SK-N-SH (cell line): ENCODE results near the gene ZNF540. TPM values are rescaled to one million over a fixed set of nuclear protein-coding genes. Genes with fewer than 3 reads are reported as not detected.
A peak's percentile ranks its signal among the peaks of the same experiment; 100 is the strongest.

Experiments used
- CTCF ChIA-PET: fragments of 300-600, 350-600 bp; formaldehyde crosslinking; extraction: SDS; loops from one replicate; lab custom pipeline; 2021; lab: Yijun Ruan, JAX
- POLR2A ChIA-PET: fragments of 350-600 bp; sonication (Branson Sonifier 250); formaldehyde crosslinking; extraction: SDS; loops from one replicate; lab custom pipeline; 2020; ENCODE audit warnings: antibody characterized with exemption, inconsistent platforms; lab: Yijun Ruan, JAX
- DNase-seq: peaks from one replicate; pipeline ENCODE4 v3.0.0; 2012
- H2AFZ ChIP-seq: fragments of 200-600 bp; sonication (generic); 2 replicates; pipeline ENCODE4 v1.8.1; 2016; ENCODE audit warnings: antibody characterized with exemption, mild to moderate bottlenecking, low read depth
- H3F3A ChIP-seq: fragments of 200-600 bp; sonication (generic); replicated peaks from 2 replicates; pipeline ENCODE3; 2016; ENCODE audit warnings: antibody characterized with exemption, mild to moderate bottlenecking; ENCODE audit not compliant: insufficient read depth
- H3K27ac ChIP-seq, 2 experiments: fragments of 200-500 bp in 1 of 2; fragments of 200-600 bp in 1 of 2; sonication (Bioruptor generic) in 1 of 2; sonication (generic), shearing (Covaris generic) in 1 of 2; 2 replicates each; pipeline versions ENCODE4 v1.5.1 to v1.6.1; 2014 to 2016; ENCODE audit warnings: low read depth in 2 of 2, inconsistent platforms in 1 of 2, low read length in 1 of 2, mild to moderate bottlenecking in 1 of 2, mixed read lengths in 1 of 2
- H3K27me3 ChIP-seq: fragments of 200-600 bp; sonication (generic), shearing (Covaris generic); 2 replicates; pipeline ENCODE4 v1.6.1; 2016; ENCODE audit warnings: mixed run types; ENCODE audit not compliant: insufficient read depth
- H3K36me3 ChIP-seq, 2 experiments: fragments of 200-500 bp in 1 of 2; fragments of 200-600 bp in 1 of 2; sonication (Bioruptor generic) in 1 of 2; sonication (generic) in 1 of 2; replicated peaks in 1 of 2; 2 replicates each; pipeline versions ENCODE3 to v1.5.1; 2014 to 2016; ENCODE audit warnings: low read length in 1 of 2, mild to moderate bottlenecking in 1 of 2; ENCODE audit not compliant: insufficient read depth in 2 of 2, control insufficient read depth in 1 of 2
- H3K4me1 ChIP-seq, 2 experiments: fragments of 200-500 bp in 1 of 2; fragments of 200-600 bp in 1 of 2; sonication (Bioruptor generic) in 1 of 2; sonication (generic), shearing (Covaris generic) in 1 of 2; 2 replicates each; pipeline versions ENCODE4 v1.5.1 to v1.6.1; 2014 to 2016; ENCODE audit warnings: low read depth in 1 of 2, low read length in 1 of 2, mixed run types in 1 of 2; ENCODE audit not compliant: insufficient read depth in 2 of 2, control insufficient read depth in 1 of 2
- H3K4me2 ChIP-seq: fragments of 200-600 bp; sonication (generic), shearing (Covaris generic); 2 replicates; pipeline ENCODE4 v1.6.1; 2017; ENCODE audit warnings: mixed run types
- H3K4me3 ChIP-seq, 2 experiments: fragments of 200-500 bp in 1 of 2; fragments of 200-600 bp in 1 of 2; sonication (Bioruptor generic) in 1 of 2; sonication (generic), shearing (Covaris generic) in 1 of 2; 2 replicates each; pipeline versions ENCODE4 v1.5.1 to v1.8.1; 2014 to 2016; ENCODE audit warnings: low read depth in 2 of 2, inconsistent platforms in 1 of 2, low read length in 1 of 2, mild to moderate bottlenecking in 1 of 2, mixed read lengths in 1 of 2, moderate library complexity in 1 of 2
- H3K79me2 ChIP-seq: fragments of 200-600 bp; sonication (generic); 2 replicates; pipeline ENCODE4 v1.8.1; 2017; ENCODE audit warnings: mild to moderate bottlenecking; ENCODE audit not compliant: insufficient read depth
- H3K9ac ChIP-seq: fragments of 200-600 bp; sonication (generic); 2 replicates; pipeline ENCODE4 v1.6.1; 2017; ENCODE audit warnings: mixed run types
- H3K9me2 ChIP-seq: fragments of 200-600 bp; sonication (generic); 2 replicates; pipeline ENCODE4 v1.6.1; 2017; ENCODE audit warnings: mixed run types
- H3K9me3 ChIP-seq: fragments of 200-600 bp; sonication (generic); 2 replicates; pipeline ENCODE4 v1.6.1; 2017; ENCODE audit warnings: mixed run types, mild to moderate bottlenecking, moderate library complexity
- H4K20me1 ChIP-seq: fragments of 200-600 bp; sonication (generic); 2 replicates; pipeline ENCODE4 v1.6.1; 2017; ENCODE audit warnings: mild to moderate bottlenecking, mixed run types; ENCODE audit not compliant: insufficient read depth
- CHD2 ChIP-seq: fragments of 150-350 bp; IDR thresholded peaks from 2 replicates; pipeline ENCODE4 v1.6.1; 2018; ENCODE audit warnings: low read length; ENCODE audit not compliant: partially characterized antibody
- CTCF ChIP-seq: fragments of 200-600 bp; sonication (generic); IDR thresholded peaks from 2 replicates; pipeline ENCODE4 v1.6.1; 2017; ENCODE audit warnings: antibody characterized with exemption, mild to moderate bottlenecking, moderate library complexity
- ELF1 ChIP-seq: IDR thresholded peaks from 2 replicates; pipeline ENCODE4 v1.4.0; 2012
- FOXM1 ChIP-seq: IDR thresholded peaks from 2 replicates; pipeline ENCODE4 v1.4.0; 2012; ENCODE audit warnings: low read depth, mild to moderate bottlenecking
- GABPA ChIP-seq: IDR thresholded peaks from 2 replicates; pipeline ENCODE4 v1.4.0; 2012; ENCODE audit warnings: low read depth, mild to moderate bottlenecking
- GATA2 ChIP-seq: sonication (generic); formaldehyde crosslinking; IDR thresholded peaks from 2 replicates; pipeline ENCODE4 v1.5.0; 2020; ENCODE audit warnings: mild to moderate bottlenecking, missing genetic modification reagents
- MAX ChIP-seq: IDR thresholded peaks from 2 replicates; pipeline ENCODE4 v1.4.0; 2012; ENCODE audit warnings: low read depth
- MEF2A ChIP-seq: IDR thresholded peaks from 2 replicates; pipeline ENCODE4 v1.4.0; 2012; ENCODE audit warnings: low read depth, borderline replicate concordance
- MXI1 ChIP-seq: IDR thresholded peaks from 2 replicates; pipeline ENCODE4 v1.6.1; 2012; ENCODE audit warnings: mild to moderate bottlenecking, low read depth, low read length, improper control_type of control experiment
- RFX5 ChIP-seq: IDR thresholded peaks from 2 replicates; pipeline ENCODE4 v1.6.1; 2012; ENCODE audit warnings: mild to moderate bottlenecking, improper control_type of control experiment, low read length
- SMC3 ChIP-seq: IDR thresholded peaks from 2 replicates; pipeline ENCODE4 v1.6.1; 2012; ENCODE audit warnings: low read depth, low read length, improper control_type of control experiment
- TAF1 ChIP-seq: IDR thresholded peaks from 2 replicates; pipeline ENCODE4 v1.6.1; 2012; ENCODE audit warnings: low read depth, mild to moderate bottlenecking, low read length, moderate library complexity, borderline replicate concordance
- TEAD4 ChIP-seq: IDR thresholded peaks from 2 replicates; pipeline ENCODE4 v1.4.0; 2012; ENCODE audit warnings: mild to moderate bottlenecking, borderline replicate concordance; ENCODE audit not compliant: insufficient read depth
- USF1 ChIP-seq: IDR thresholded peaks from 2 replicates; pipeline ENCODE4 v1.4.0; 2012; ENCODE audit warnings: low read depth, borderline replicate concordance
- ZBTB33 ChIP-seq: IDR thresholded peaks from 2 replicates; pipeline ENCODE4 v1.4.0; 2012; ENCODE audit warnings: low read depth, borderline replicate concordance
- WGBS: methylation state at CpG from one replicate; pipeline ENCODE4 v1.1.6; 2017; ENCODE audit warnings: low lambda C conversion rate; 5-methylcytosine and 5-hydroxymethylcytosine counted together
- polyA plus RNA-seq, 3 experiments: library from polyadenylated mRNA; depleted of rRNA; stranded (reverse); fragments of >200 nt; gene quantifications; 2 replicates each; pipeline ENCODE4 v1.2.3, GENCODE V29; 2012

The ZNF540 gene
- polyA plus RNA-seq, 1 of the 3 experiments (the other 2 are of a cell fraction), result 0.08 TPM

GRCh38 chr19:37654118-37654517 lies 59.4 kb downstream of the ZNF540 start:
- Histone ChIP-seq H3K36me3 (peaks cover 0 to 37% of the 10 kb centered on the region in 2 experiments), H3K9me3 (peaks cover 9% of the 10 kb centered on the region), H3K4me1 (no peaks in the 10 kb centered on the region; a peak in 1 of 4 replicates), H3K9ac (peak overlapping the region; percentile 88), H3K27ac (peak overlapping the region; percentile 80 to 96; a peak in 3 of 4 replicates), H3K4me3 (peak overlapping the region; percentile 82 to 91), H2AFZ (peak overlapping the region; percentile 95), H4K20me1 (no peaks in the 10 kb centered on the region), H3K9me2 (no peaks in the 10 kb centered on the region), H3K79me2 (peaks cover 60% of the 10 kb centered on the region), H3K4me2 (peak overlapping the region; percentile 87), H3F3A (peaks cover 9% of the 10 kb centered on the region), H3K27me3 (no peaks in the 10 kb centered on the region)
- peak; percentile 40 for DNase-seq
- no peak for TF ChIP-seq ZBTB33
- TF ChIP-seq MEF2A, result no peak
- TF ChIP-seq TAF1, result no peak
- no peak for TF ChIP-seq MAX
- no peak for TF ChIP-seq RFX5
- no peak for TF ChIP-seq ELF1
- no peak for TF ChIP-seq FOXM1
- TF ChIP-seq MXI1, result no peak; the same call in none of the 2 replicates
- no peak for TF ChIP-seq TEAD4
- TF ChIP-seq GABPA, result no peak
- no peak for TF ChIP-seq USF1
- TF ChIP-seq CHD2, result no peak
- no peak for TF ChIP-seq CTCF
- TF ChIP-seq GATA2, result no peak
- no peak for TF ChIP-seq SMC3
- CTCF ChIA-PET, result no interaction called here
- WGBS, result 5% methylated on average over 5 of the region's 5 CpGs
- POLR2A ChIA-PET, result interaction anchor here (0.6 to 1.5 kb wide), 5 partner anchors 38 to 148 kb away, joined by 3 to 5 read pairs (median 3); partner anchors contain the start of genes ZNF540, ZNF571 and ZNF793
